Measurements from ENCODE around the gene GNB1L.

GNB1L gene

DNA sequence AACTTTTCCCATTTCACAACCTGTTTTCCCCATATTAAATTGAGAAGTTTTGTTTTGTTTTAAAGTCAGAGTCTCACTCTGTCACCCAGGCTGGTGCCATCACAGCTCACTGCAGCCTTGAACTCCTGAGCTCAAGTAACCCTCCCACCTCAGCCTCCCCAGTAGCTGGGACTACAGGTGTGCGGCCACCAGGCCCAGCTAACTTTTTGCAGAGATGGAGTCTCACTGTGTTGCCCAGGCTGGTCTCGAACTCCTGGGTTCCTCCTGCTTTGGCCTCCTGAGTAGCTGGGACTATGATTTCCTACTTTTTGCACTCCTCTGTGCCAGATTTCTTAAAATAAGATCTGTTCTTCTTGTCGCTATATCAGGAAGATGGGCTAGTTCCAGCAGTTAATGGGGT lies 44.9 kb downstream of the GNB1L start:
- TF ChIP-seq, protein P1, sequence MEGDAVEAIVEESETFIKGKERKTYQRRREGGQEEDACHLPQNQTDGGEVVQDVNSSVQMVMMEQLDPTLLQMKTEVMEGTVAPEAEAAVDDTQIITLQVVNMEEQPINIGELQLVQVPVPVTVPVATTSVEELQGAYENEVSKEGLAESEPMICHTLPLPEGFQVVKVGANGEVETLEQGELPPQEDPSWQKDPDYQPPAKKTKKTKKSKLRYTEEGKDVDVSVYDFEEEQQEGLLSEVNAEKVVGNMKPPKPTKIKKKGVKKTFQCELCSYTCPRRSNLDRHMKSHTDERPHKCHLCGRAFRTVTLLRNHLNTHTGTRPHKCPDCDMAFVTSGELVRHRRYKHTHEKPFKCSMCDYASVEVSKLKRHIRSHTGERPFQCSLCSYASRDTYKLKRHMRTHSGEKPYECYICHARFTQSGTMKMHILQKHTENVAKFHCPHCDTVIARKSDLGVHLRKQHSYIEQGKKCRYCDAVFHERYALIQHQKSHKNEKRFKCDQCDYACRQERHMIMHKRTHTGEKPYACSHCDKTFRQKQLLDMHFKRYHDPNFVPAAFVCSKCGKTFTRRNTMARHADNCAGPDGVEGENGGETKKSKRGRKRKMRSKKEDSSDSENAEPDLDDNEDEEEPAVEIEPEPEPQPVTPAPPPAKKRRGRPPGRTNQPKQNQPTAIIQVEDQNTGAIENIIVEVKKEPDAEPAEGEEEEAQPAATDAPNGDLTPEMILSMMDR (IDR thresholded peaks at IDR 0.05; ENCODE audit: low read depth, low read length): no peak
- H3K4me3 ChIP-seq (ENCODE audit: low read depth, low read length): no peak overlapping the region

DNA sequence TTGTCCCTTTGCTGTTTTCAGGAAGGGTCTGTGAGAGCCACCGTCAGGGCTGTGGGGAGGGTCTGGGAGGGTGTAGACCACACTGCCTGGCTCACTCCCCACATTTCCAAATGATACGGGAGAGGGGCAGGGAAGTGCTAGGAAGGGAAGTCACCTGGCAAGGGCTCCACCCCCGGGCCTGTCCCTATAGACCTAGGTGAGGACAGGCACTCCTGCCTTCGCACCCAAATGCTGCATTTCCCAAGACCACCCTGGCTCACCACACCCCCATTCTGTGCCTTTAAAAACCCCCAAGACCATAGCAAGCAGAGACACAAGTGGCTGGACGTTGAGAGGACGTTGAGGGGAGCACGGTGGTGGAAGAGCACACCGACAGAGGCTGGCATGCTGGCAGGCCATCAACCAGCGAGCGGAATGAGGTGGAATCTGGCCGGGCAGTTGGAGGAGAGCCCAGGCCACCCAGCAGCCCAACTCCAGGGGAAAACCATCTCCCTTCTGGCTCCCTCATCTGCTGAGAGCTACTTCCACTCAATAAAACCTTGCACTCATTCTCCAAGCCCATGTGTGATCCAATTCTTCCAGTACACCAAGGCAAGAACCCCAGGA lies 45.7 kb downstream of the GNB1L start:
- H3K4me3 ChIP-seq (ENCODE audit: low read depth, low read length): no peak overlapping the region
- TF ChIP-seq, protein P1 (IDR thresholded peaks at IDR 0.05; ENCODE audit: low read depth, low read length): no peak

DNA sequence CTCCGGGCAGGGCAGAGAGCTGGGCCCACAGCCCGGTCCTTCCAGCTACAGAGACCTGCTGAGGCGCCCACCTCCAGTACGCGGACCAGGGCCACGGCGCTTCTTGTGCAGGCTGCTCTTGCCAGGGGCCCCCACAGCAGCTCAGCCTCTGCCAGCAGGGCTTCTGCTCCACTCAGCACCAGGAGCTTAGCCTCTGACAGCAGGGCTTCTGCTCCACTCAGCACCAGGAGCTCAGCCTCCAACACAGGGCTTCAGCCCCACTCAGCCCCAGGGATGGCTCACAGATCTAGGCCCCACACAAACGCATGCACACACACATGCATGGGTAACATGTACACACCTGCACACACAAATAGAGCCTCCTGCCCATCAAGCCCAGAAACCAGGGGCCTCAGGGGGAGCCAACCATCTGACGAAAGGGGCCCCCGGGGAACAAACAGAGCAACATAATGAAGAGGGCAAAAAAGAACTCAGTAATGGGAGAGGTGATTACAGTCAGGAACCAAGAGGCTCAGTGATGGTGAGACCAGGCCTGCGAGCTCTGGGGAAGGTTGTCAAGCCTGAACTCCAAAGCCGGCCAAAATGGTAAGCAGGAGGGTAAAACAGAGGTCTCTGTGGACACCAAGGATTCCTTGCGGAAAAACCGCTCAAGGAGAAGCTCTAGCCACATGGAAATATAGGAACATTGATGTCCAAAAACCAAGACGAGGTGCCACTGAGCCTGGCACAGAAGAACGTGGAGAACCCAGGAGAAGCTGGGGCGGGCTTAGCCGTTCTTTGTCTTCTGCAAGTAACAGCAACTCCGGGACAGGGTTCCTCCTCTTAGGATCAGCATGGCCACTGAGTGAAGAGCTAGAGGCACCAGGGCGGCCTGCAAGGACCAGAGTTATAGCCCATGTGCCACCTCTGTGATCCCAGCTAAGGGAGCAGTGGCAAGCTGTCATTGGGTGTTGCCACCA lies 46.5 kb downstream of the GNB1L start:
- H3K4me3 ChIP-seq (ENCODE audit: low read depth, low read length): no peak overlapping the region
- TF ChIP-seq, protein P1 (IDR thresholded peaks at IDR 0.05; ENCODE audit: low read depth, low read length): no peak

DNA sequence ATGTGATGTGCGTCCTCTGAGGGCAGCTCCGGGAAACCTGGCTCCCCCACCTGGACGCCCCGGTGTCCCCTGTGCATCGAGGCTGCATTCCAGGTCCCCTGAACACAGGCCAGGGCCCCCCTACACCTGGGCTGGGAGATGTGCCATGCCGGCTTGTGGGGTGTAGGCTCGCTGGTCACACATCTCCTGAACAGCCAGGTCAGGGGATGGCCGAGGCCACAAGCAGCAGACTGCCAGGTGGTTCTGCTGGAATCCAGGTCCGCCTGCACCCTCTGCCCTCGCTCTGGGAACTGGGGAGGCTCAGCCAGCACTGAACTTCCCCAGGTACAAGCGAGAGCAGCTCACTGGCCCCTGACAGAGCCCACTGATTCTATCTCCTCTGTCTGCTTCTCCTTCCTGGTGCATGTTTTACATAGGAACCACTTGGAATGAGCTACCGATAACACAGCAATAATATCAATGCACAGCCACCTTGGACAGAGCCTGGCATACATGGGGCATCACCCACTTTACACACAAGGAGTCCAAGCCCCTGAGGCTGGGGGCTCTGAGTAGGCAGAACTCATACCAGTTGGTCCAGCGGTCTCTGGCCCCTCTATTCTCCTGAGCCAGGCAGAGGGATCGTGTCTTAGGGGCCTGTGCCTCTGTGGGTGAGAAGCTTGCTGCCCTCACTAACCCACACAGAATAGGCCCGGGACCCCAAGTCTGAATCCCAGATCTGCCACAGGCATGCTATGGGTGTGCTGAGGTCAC lies 47.3 kb downstream of the GNB1L start:
- H3K4me3 ChIP-seq (ENCODE audit: low read depth, low read length): no peak overlapping the region
- TF ChIP-seq, protein P1 (IDR thresholded peaks at IDR 0.05; ENCODE audit: low read depth, low read length): no peak

DNA sequence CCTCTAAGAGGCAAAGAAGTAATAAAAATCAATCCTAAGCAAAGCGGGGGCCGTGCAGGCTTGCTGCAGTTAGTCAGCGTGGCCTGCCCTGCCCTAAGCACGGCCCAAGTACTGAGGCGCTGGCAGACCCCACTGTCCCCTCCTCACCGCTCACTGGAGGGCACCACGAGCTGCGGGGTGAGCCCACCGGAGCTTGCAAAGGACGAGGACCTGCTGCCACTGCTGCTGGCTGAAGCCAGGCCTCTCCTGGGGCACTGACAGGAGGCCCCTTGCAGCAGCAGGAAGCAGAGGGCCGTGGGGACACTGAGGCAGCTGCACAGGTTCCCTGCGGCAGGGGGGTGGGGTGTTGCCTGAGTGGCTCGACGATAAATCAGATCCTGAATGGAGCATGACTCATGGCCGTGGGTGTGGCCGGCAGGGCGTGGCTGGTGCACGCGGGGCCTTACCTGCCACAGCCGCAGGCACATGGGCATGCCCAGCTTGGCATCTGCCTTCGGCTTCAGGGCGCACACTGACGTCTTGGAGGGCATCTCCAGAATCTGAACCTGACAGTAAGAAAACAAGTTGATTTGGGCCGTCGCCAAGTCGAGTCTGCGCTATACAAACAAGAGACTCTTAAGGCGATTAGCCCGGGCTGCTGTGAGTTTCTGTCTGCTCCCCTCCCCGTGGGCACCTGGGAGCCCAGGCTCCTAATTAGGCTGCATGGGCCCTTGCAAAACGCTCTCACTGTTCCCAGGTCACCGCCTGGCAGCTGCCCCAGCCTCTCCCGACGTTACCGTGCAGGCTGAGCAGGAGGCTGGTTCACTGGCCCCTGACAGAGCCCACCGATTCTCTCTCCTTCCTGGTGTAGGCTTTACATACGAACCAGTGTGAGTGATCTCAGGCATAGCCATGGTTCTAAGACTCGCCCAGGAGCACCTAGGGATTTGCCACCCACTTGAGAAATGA lies 48.2 kb downstream of the GNB1L start:
- TF ChIP-seq, protein P1 (IDR thresholded peaks at IDR 0.05; ENCODE audit: low read depth, low read length): no peak
- no peak overlapping the region for H3K4me3 ChIP-seq (ENCODE audit: low read depth, low read length)

DNA sequence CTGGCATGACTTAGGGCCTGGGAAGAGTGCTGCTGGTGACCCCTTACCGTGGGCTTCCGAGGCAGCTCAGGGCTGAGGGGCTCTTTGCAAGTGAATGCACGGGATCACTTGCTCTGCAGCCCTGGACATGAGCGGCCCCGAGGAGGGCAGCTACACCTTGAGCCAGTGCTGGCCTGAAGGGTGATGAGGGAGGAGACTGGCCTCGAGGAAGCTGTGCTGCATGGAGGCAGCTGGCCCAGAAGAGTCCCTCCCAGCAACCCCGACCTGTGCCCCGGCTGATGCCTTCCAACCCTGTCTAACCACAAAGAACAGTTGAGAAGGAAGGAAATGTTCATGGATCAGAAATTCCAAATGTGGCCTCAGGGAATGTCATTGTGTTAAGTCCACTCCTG lies 48.9 kb downstream of the GNB1L start:
- H3K4me3 ChIP-seq (ENCODE audit: low read depth, low read length): no peak overlapping the region
- TF ChIP-seq, protein P1 (IDR thresholded peaks at IDR 0.05; ENCODE audit: low read depth, low read length): no peak
